ENCODE data around the gene PPP2R2B.

- TF ChIP-seq ARNTL (CRISPR knock-in tag; IDR thresholded peaks at IDR 0.05; ENCODE audit: borderline replicate concordance, low read depth): no peak
- TF ChIP-seq BACH2 (CRISPR knock-in tag; IDR thresholded peaks at IDR 0.05; ENCODE audit: borderline replicate concordance): no peak
- TF ChIP-seq ZNF565 (CRISPR knock-in tag; conservative IDR thresholded peaks at IDR 0.05; ENCODE audit: low read depth): no peak
- TF ChIP-seq, protein P1, sequence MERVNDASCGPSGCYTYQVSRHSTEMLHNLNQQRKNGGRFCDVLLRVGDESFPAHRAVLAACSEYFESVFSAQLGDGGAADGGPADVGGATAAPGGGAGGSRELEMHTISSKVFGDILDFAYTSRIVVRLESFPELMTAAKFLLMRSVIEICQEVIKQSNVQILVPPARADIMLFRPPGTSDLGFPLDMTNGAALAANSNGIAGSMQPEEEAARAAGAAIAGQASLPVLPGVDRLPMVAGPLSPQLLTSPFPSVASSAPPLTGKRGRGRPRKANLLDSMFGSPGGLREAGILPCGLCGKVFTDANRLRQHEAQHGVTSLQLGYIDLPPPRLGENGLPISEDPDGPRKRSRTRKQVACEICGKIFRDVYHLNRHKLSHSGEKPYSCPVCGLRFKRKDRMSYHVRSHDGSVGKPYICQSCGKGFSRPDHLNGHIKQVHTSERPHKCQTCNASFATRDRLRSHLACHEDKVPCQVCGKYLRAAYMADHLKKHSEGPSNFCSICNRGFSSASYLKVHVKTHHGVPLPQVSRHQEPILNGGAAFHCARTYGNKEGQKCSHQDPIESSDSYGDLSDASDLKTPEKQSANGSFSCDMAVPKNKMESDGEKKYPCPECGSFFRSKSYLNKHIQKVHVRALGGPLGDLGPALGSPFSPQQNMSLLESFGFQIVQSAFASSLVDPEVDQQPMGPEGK (CRISPR knock-in tag; IDR thresholded peaks at IDR 0.05; ENCODE audit: borderline replicate concordance): no peak
- no peak for TF ChIP-seq RARB (CRISPR knock-in tag; IDR thresholded peaks at IDR 0.05)
- no peak for TF ChIP-seq PPARA (CRISPR knock-in tag; IDR thresholded peaks at IDR 0.05; ENCODE audit: borderline replicate concordance)
- no peak for TF ChIP-seq OSR1 (CRISPR knock-in tag; IDR thresholded peaks at IDR 0.05)
- no peak; the same call in 1 of the 2 replicates for TF ChIP-seq ZFP30 (CRISPR knock-in tag; IDR thresholded peaks at IDR 0.05)
Measured at GRCh38 chr5:146825033-146825432, 53.5 kb downstream of the PPP2R2B start.

Measured in SK-N-SH treated with all-trans-retinoic acid at 6 μM for 48 hours (cell line).